CMK (cell line): ENCODE data around the gene ALPK3.

Source experiments
- DNase-seq: peaks from one replicate; pipeline ENCODE4 v3.0.0-alpha.2; 2010; ENCODE audit warnings: low read depth

The ALPK3 gene

GRCh38 chr15:84922530-84922929, 105.4 kb downstream of the ALPK3 start:
- DNase-seq = no peak
